ENCODE measurements around the gene GIMAP8.

- TF ChIP-seq, protein P1, sequence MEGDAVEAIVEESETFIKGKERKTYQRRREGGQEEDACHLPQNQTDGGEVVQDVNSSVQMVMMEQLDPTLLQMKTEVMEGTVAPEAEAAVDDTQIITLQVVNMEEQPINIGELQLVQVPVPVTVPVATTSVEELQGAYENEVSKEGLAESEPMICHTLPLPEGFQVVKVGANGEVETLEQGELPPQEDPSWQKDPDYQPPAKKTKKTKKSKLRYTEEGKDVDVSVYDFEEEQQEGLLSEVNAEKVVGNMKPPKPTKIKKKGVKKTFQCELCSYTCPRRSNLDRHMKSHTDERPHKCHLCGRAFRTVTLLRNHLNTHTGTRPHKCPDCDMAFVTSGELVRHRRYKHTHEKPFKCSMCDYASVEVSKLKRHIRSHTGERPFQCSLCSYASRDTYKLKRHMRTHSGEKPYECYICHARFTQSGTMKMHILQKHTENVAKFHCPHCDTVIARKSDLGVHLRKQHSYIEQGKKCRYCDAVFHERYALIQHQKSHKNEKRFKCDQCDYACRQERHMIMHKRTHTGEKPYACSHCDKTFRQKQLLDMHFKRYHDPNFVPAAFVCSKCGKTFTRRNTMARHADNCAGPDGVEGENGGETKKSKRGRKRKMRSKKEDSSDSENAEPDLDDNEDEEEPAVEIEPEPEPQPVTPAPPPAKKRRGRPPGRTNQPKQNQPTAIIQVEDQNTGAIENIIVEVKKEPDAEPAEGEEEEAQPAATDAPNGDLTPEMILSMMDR (IDR thresholded peaks at IDR 0.05): no peak
- no peak for TF ChIP-seq POLR2A (IDR thresholded peaks at IDR 0.05)
Measured at GRCh38 chr7:150401424-150401790, 49.0 kb upstream of the GIMAP8 start.
